Measurements from ENCODE around the gene MRPS15.

The MRPS15 gene

DNA sequence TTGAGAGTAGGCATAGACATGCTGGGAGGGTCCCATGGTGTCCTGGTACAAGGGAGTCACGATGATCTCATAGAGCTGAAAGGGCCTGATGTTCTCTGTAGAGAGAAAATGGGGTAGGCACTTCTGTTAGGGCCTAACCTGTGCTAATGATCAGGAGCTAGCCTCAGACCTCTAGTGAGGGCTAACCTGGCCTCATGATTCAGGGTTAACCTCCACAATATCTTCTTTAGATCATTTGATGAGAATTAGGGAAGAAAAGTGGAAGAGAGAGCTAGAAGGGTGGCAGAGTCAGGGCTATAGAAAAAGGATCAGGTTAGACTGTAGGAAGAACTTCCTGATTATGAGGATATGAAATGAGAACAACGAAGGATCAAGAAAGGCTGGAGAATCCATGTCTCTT lies 5.0 kb upstream of the MRPS15 start:
- H4K5ac ChIP-seq (ENCODE audit: low read length) = no peak overlapping the region
- H3K23ac ChIP-seq (ENCODE audit: low read length) = no peak overlapping the region
- no CpG with 5 or more reads among the region's 2 CpGs for WGBS (ENCODE audit: extremely low coverage, insufficient coverage, low lambda C conversion rate)
- no peak overlapping the region for H4K8ac ChIP-seq (ENCODE audit: low read depth, low read length)
- no peak overlapping the region for H3K18ac ChIP-seq (ENCODE audit: low read length)
- no peak overlapping the region for H2BK5ac ChIP-seq (ENCODE audit: low read length)
- no peak overlapping the region for H3K4me3 ChIP-seq (ENCODE audit: low read length)
- H3K79me1 ChIP-seq (ENCODE audit: low read length) = no peaks in the 10 kb centered on the region
- H3K79me2 ChIP-seq (ENCODE audit: control insufficient read depth, insufficient read depth, low read length) = no peaks in the 10 kb centered on the region
- no peak for DNase-seq
- no peaks in the 10 kb centered on the region for H3K27me3 ChIP-seq (ENCODE audit: insufficient read depth, low read length, poor library complexity)
- H3K27ac ChIP-seq (ENCODE audit: low read depth, low read length) = no peak overlapping the region
- peaks cover 5% of the 10 kb centered on the region for H3K4me1 ChIP-seq (ENCODE audit: control insufficient read depth, low read depth, low read length)
- H2AK5ac ChIP-seq (ENCODE audit: low read length) = no peak overlapping the region
- H3K36me3 ChIP-seq (ENCODE audit: control insufficient read depth, insufficient read depth, low read length) = no peaks in the 10 kb centered on the region
- no peak overlapping the region for H3K9ac ChIP-seq (ENCODE audit: low read length)
- H3K4me2 ChIP-seq (ENCODE audit: low read length) = no peak overlapping the region
- no peak overlapping the region for H3K4ac ChIP-seq (ENCODE audit: low read depth, low read length)
- no peak overlapping the region for H3K56ac ChIP-seq (ENCODE audit: low read length)
- no peak overlapping the region for H2BK15ac ChIP-seq (replicated peaks; ENCODE audit: low read depth)
- no peak overlapping the region for H2BK120ac ChIP-seq (ENCODE audit: low read depth, low read length)

DNA sequence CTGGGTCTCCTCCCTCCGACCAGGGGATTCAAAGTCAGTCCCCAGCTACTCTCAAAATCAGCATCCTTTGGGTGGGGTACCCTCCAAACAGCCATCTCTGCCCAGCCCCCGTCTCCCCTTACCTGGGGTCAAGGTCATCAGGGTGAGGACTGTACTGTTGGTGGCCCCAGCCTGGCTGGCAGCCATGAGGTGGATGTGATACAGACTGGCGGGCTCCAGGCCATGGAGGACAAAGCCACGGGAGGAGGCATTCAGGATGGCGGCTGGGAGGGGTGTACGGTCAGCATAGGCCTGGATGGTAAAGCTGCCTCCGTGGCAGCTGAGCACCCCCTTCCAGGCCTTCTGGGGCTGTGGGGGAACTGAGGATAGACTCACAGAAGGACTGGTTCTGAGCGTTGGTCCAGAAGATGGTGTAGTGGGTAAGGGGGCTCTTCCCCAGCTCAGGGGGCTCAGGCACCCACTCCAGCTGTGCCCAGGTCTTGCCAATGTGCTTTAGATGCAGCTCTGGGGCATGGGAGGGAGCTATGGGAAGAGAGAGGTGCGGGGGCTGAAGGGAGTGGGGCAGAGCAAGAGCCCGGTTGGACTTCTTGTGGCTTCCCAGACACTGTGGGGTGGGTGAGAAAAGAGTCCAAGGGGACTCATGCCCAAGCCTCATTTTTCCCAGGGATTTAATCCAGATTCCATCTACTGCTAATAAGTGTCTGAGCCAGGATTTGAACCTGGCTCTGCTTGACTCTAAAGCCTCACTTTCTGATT lies 3.7 kb upstream of the MRPS15 start:
- H3K27ac ChIP-seq (ENCODE audit: low read depth, low read length) = no peak overlapping the region
- H4K5ac ChIP-seq (ENCODE audit: low read length) = no peak overlapping the region
- H3K79me1 ChIP-seq (ENCODE audit: low read length) = peaks cover 2% of the 10 kb centered on the region
- H3K56ac ChIP-seq (ENCODE audit: low read length) = no peak overlapping the region
- no peak overlapping the region for H3K23ac ChIP-seq (ENCODE audit: low read length)
- peaks cover 3% of the 10 kb centered on the region for H3K79me2 ChIP-seq (ENCODE audit: control insufficient read depth, insufficient read depth, low read length)
- no peak overlapping the region for H2BK120ac ChIP-seq (ENCODE audit: low read depth, low read length)
- no peak overlapping the region for H2BK15ac ChIP-seq (replicated peaks; ENCODE audit: low read depth)
- no peak overlapping the region for H2AK5ac ChIP-seq (ENCODE audit: low read length)
- H4K8ac ChIP-seq (ENCODE audit: low read depth, low read length) = no peak overlapping the region
- WGBS (ENCODE audit: extremely low coverage, insufficient coverage, low lambda C conversion rate) = no CpG with 5 or more reads among the region's 10 CpGs
- H3K36me3 ChIP-seq (ENCODE audit: control insufficient read depth, insufficient read depth, low read length) = no peaks in the 10 kb centered on the region
- no peak overlapping the region for H3K4me2 ChIP-seq (ENCODE audit: low read length)
- DNase-seq = no peak
- H3K4me3 ChIP-seq (ENCODE audit: low read length) = no peak overlapping the region
- no peak overlapping the region for H2BK5ac ChIP-seq (ENCODE audit: low read length)
- H3K4ac ChIP-seq (ENCODE audit: low read depth, low read length) = no peak overlapping the region
- no peak overlapping the region for H3K9ac ChIP-seq (ENCODE audit: low read length)
- peaks cover 5% of the 10 kb centered on the region for H3K4me1 ChIP-seq (ENCODE audit: control insufficient read depth, low read depth, low read length)
- no peaks in the 10 kb centered on the region for H3K27me3 ChIP-seq (ENCODE audit: insufficient read depth, low read length, poor library complexity)
- no peak overlapping the region for H3K18ac ChIP-seq (ENCODE audit: low read length)

DNA sequence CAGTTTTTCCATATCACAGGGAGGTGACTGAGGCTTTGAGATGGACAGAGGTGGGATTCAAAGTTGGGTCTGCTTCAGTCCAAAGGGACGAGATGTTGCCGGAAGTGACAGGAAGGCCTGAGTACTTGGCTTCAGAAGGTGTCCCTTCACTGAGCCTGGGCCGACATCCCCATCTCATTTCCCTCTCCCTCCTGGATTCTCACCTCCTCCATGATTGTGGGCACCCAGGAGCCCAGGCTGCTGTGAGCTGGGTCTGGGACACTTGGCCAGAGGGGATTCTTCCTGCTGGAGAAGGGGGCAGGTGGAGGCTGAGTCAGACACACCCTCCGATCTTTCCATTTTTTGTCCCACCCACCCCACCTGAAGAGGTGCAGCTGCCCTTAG lies 2.8 kb upstream of the MRPS15 start:
- H3K18ac ChIP-seq (ENCODE audit: low read length) = no peak overlapping the region
- H3K79me1 ChIP-seq (ENCODE audit: low read length) = peaks cover 8% of the 10 kb centered on the region
- no CpG with 5 or more reads among the region's 4 CpGs for WGBS (ENCODE audit: extremely low coverage, insufficient coverage, low lambda C conversion rate)
- H3K4me3 ChIP-seq (ENCODE audit: low read length) = no peak overlapping the region
- no peak overlapping the region for H2BK5ac ChIP-seq (ENCODE audit: low read length)
- no peak overlapping the region for H2BK120ac ChIP-seq (ENCODE audit: low read depth, low read length)
- H3K36me3 ChIP-seq (ENCODE audit: control insufficient read depth, insufficient read depth, low read length) = no peaks in the 10 kb centered on the region
- no peak overlapping the region for H3K23ac ChIP-seq (ENCODE audit: low read length)
- H3K27me3 ChIP-seq (ENCODE audit: insufficient read depth, low read length, poor library complexity) = no peaks in the 10 kb centered on the region
- H2AK5ac ChIP-seq (ENCODE audit: low read length) = no peak overlapping the region
- H3K9ac ChIP-seq (ENCODE audit: low read length) = no peak overlapping the region
- no peak overlapping the region for H3K27ac ChIP-seq (ENCODE audit: low read depth, low read length)
- peaks cover 3% of the 10 kb centered on the region for H3K79me2 ChIP-seq (ENCODE audit: control insufficient read depth, insufficient read depth, low read length)
- no peak for DNase-seq
- peaks cover 5% of the 10 kb centered on the region for H3K4me1 ChIP-seq (ENCODE audit: control insufficient read depth, low read depth, low read length)
- no peak overlapping the region for H2BK15ac ChIP-seq (replicated peaks; ENCODE audit: low read depth)
- no peak overlapping the region for H4K8ac ChIP-seq (ENCODE audit: low read depth, low read length)
- H4K5ac ChIP-seq (ENCODE audit: low read length) = no peak overlapping the region
- no peak overlapping the region for H3K4ac ChIP-seq (ENCODE audit: low read depth, low read length)
- H3K4me2 ChIP-seq (ENCODE audit: low read length) = no peak overlapping the region
- no peak overlapping the region for H3K56ac ChIP-seq (ENCODE audit: low read length)

GRCh38 chr1:36466370-36467026 lies 2.3 kb upstream of the MRPS15 start:
- Histone ChIP-seq H2AK5ac (ENCODE audit: low read length) (no peak overlapping the region), H4K8ac (ENCODE audit: low read depth, low read length) (no peak overlapping the region), H3K79me2 (ENCODE audit: control insufficient read depth, insufficient read depth, low read length) (peaks cover 3% of the 10 kb centered on the region), H3K4me3 (ENCODE audit: low read length) (no peak overlapping the region), H3K4ac (ENCODE audit: low read depth, low read length) (no peak overlapping the region), H2BK120ac (ENCODE audit: low read depth, low read length) (no peak overlapping the region), H2BK15ac (replicated peaks; ENCODE audit: low read depth) (no peak overlapping the region), H3K4me1 (ENCODE audit: control insufficient read depth, low read depth, low read length) (peaks cover 5% of the 10 kb centered on the region), H3K23ac (ENCODE audit: low read length) (no peak overlapping the region), H4K5ac (ENCODE audit: low read length) (no peak overlapping the region), H3K18ac (ENCODE audit: low read length) (no peak overlapping the region), H3K36me3 (ENCODE audit: control insufficient read depth, insufficient read depth, low read length) (peaks cover under 1% of the 10 kb centered on the region), H2BK5ac (ENCODE audit: low read length) (no peak overlapping the region), H3K27me3 (ENCODE audit: insufficient read depth, low read length, poor library complexity) (no peaks in the 10 kb centered on the region), H3K27ac (ENCODE audit: low read depth, low read length) (no peak overlapping the region), H3K4me2 (ENCODE audit: low read length) (no peak overlapping the region), H3K56ac (ENCODE audit: low read length) (peak overlapping the region; percentile 11), H3K79me1 (ENCODE audit: low read length) (peaks cover 9% of the 10 kb centered on the region), H3K9ac (ENCODE audit: low read length) (no peak overlapping the region)
- no peak for DNase-seq
- WGBS (ENCODE audit: extremely low coverage, insufficient coverage, low lambda C conversion rate) = no CpG with 5 or more reads among the region's 12 CpGs

DNA sequence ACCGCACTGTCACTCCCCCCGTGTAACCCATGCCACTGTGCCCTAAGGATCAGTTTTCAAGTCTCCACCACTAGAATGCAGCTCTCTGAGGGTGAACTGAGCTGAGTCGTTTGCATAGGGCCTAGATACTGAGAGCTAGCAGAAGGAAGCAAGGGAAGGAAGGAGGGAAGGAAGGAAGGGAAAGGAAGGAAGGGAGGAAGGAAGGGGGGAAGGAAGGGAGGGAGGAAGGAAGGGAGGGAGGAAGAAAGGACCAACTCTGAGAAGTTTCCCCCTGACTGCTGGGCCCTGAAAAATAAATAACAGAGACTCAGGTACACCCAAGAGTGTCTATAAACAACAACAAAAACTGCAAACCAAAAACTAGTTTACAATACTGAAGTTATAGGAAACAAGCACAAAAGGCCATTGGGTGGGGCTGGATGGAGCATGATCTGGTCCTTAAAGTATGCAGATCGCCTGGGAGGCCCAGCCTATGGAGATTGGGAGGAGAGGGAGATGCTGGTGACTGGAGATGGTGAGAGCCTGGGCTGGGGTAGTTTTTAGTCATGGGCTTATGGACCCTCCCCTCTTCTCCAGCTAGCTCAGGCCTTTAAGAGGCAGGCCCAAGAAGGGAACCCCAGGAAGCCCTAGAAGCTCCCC lies 1.7 kb upstream of the MRPS15 start:
- Histone ChIP-seq H3K56ac (ENCODE audit: low read length) (peak overlapping the region; percentile 11), H3K79me2 (ENCODE audit: control insufficient read depth, insufficient read depth, low read length) (peaks cover 3% of the 10 kb centered on the region), H2BK15ac (replicated peaks; ENCODE audit: low read depth) (no peak overlapping the region), H3K27ac (ENCODE audit: low read depth, low read length) (no peak overlapping the region), H3K79me1 (ENCODE audit: low read length) (peaks cover 11% of the 10 kb centered on the region), H3K18ac (ENCODE audit: low read length) (no peak overlapping the region), H2BK120ac (ENCODE audit: low read depth, low read length) (no peak overlapping the region), H3K4me1 (ENCODE audit: control insufficient read depth, low read depth, low read length) (peaks cover 5% of the 10 kb centered on the region), H3K27me3 (ENCODE audit: insufficient read depth, low read length, poor library complexity) (no peaks in the 10 kb centered on the region), H3K9ac (ENCODE audit: low read length) (no peak overlapping the region), H2AK5ac (ENCODE audit: low read length) (no peak overlapping the region), H4K8ac (ENCODE audit: low read depth, low read length) (no peak overlapping the region), H3K23ac (ENCODE audit: low read length) (no peak overlapping the region), H3K4ac (ENCODE audit: low read depth, low read length) (no peak overlapping the region), H4K5ac (ENCODE audit: low read length) (no peak overlapping the region), H3K4me2 (ENCODE audit: low read length) (no peak overlapping the region), H3K36me3 (ENCODE audit: control insufficient read depth, insufficient read depth, low read length) (peaks cover 4% of the 10 kb centered on the region), H3K4me3 (ENCODE audit: low read length) (no peak overlapping the region), H2BK5ac (ENCODE audit: low read length) (no peak overlapping the region)
- no CpG with 5 or more reads among the region's 4 CpGs for WGBS (ENCODE audit: extremely low coverage, insufficient coverage, low lambda C conversion rate)
- peak; percentile 65 for DNase-seq

Data from mesendoderm (in vitro differentiated cells).